GM10266 (cell line): ENCODE measurements around the gene CLCA1.

Source experiments
- DNase-seq: peaks from one replicate; pipeline ENCODE4 v3.0.0; 2012; ENCODE audit errors: extremely low spot score
- TF ChIP-seq, protein P1 (sequence below): IDR thresholded peaks from 2 replicates; pipeline ENCODE4 v1.5.1; 2012; ENCODE audit warnings: mild to moderate bottlenecking, low read depth; ENCODE audit not compliant: control insufficient read depth, insufficient read depth; ENCODE audit errors: missing control alignments

CLCA1 gene

DNA sequence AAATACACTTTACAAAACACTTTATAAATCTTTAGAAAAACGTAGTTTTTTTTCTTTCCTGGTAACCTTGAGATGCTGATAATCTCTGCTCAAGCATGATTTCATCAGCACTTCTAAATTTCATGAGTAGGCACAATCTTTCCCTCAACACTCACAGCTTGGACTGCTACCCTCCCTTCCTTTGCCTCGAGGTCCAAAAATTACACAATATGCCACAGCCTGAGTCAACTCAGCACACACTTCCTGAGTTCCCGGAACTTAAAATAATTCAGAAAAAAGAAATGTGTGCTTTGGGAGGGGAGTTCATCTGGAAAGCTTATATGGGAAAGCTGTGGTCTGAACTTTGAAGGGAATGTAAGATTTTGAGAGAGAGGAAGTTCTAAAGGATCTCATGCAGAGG lies 38.9 kb upstream of the CLCA1 start:
- TF ChIP-seq, protein P1, sequence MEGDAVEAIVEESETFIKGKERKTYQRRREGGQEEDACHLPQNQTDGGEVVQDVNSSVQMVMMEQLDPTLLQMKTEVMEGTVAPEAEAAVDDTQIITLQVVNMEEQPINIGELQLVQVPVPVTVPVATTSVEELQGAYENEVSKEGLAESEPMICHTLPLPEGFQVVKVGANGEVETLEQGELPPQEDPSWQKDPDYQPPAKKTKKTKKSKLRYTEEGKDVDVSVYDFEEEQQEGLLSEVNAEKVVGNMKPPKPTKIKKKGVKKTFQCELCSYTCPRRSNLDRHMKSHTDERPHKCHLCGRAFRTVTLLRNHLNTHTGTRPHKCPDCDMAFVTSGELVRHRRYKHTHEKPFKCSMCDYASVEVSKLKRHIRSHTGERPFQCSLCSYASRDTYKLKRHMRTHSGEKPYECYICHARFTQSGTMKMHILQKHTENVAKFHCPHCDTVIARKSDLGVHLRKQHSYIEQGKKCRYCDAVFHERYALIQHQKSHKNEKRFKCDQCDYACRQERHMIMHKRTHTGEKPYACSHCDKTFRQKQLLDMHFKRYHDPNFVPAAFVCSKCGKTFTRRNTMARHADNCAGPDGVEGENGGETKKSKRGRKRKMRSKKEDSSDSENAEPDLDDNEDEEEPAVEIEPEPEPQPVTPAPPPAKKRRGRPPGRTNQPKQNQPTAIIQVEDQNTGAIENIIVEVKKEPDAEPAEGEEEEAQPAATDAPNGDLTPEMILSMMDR, result no peak
- no peak for DNase-seq

DNA sequence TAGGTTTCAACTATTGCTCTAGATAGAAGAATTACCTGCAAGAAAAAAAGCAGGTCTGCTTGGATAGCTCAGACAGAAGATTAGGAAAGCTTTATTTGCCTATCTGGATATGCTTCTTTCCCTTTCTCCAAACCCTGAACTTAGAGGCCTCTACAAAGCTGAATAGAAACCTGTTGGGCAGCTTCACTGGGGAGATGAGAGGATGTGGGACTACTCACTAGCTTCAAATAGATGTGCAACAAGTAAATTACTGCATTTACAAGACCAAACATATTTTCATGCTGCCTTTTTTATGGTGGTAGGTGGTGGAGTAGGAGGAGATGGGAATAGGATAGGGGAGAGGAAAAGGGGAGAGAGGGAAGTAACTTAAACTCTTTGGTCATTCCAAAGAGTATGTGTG lies 38.4 kb upstream of the CLCA1 start:
- no peak for DNase-seq

DNA sequence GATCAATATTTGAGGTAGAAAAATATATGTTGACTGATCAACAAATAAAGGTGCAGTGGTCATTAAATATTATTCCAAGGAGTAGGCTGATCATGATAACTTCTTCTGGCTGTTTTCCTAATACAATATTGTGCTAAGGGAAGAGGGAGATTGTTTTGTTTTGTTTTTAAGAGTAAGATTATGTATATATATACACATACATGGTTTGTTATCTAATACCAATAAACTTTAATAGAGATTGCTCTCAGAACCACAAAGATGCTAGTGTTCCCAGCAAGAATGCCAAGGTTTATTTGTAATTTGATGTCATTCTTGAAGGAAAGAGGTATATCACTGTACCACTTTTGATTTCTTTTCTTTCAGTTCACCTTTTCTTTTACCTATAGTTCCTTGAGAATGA lies 34.7 kb upstream of the CLCA1 start:
- TF ChIP-seq, protein P1, result no peak
- no peak for DNase-seq

More for the DNA sequence above, 38.4 kb upstream of the CLCA1 start:
- TF ChIP-seq, protein P1, result no peak

DNA sequence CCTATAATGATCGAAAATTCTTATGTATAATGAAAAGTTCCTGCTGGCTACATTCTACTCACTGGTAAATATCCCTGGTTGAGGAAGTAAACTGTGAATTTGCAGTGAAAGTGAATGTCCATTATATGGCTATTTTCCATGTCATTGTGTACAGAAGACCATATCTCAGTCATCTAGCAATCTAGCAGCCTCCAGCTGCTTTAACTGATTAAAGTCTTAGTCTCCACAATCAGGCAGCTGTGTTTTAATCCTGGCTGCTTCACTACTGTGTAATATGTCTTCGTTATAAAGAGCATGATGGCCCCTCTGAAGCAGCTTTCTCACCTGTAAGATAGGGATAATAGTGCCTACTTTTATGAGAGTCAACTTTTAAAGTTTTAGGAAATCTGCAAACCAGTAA lies 33.4 kb upstream of the CLCA1 start:
- no peak for DNase-seq

DNA sequence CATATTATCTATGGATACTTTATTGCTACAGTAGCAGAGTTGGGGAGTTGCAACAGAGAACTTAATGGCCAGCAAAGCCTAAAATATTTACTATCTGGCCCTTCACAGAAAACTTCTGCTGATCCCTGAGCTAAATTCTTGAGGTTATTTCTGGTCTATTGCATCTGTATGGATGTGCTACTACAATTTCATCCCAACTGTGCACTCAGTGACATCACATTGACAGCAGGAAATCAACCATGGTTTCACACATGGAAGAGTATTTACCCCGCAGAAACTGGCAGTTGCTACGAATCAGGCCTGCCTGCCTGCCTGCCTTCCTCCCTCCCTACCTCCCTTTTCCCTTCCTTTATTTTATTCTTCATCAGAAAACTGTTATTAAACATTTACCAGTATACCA lies 32.7 kb upstream of the CLCA1 start:
- DNase-seq, result no peak
- TF ChIP-seq, protein P1, result no peak

More for the DNA sequence above, 33.4 kb upstream of the CLCA1 start:
- TF ChIP-seq, protein P1, result no peak

DNA sequence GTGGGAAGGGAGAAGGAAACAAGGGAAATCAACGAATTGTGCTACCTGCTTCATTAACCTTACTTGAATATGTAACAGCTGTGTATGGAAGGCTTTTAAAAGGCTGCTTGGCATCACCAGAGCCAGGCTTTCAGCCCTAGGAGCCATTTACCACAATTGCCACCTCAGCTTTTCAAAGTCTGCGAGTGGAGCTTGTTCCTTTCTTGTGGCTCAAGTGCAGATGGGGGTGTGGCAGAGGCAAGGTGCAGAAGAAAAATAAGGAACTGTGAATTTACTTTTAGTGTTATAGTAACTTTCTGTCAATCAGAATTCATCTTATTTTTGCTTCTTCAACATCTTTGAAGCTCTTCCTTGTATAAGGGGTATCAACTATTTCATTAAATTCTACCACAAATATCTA lies 27.1 kb upstream of the CLCA1 start:
- TF ChIP-seq, protein P1, result no peak
- DNase-seq, result no peak

DNA sequence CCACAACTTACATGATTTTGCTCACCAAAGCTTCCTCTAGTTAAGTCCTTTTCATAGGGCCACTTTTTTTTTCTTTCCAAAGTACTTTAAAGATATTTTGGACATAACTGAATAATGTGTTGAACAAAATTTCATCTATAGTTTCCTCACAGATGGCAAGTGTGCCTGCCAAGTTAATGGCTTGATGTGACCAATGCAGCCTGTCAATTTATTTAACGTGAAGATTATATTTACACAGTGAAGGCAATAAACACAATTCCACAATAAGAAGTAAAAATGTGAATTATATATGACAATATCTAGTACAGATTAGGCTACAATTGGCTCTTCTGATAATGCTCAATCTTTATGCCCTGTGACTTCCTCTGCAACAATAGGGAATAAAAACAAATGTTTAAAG lies 26.7 kb upstream of the CLCA1 start:
- TF ChIP-seq, protein P1, result no peak
- DNase-seq, result no peak
